Daoy (cell line): Measurements from ENCODE around the gene EXOSC2. TPM values are rescaled to one million over a fixed set of nuclear protein-coding genes. Genes with fewer than 3 reads are reported as not detected.
"Not testable (repeated sequence)": the region's sequence is repeated elsewhere in the genome, so short reads cannot be mapped to it uniquely, and the experiment has no call there.

ENCODE experiments used
- DNase-seq: peaks from one replicate; pipeline ENCODE4 v3.0.0-alpha.2; 2015; ENCODE audit warnings: low read depth
- total RNA-seq: library from RNA; depleted of rRNA; stranded (reverse); fragments of >200 nt; shearing (Covaris generic); gene quantifications from 2 replicates; pipeline ENCODE4 v1.2.3, GENCODE V29; 2014

Gene EXOSC2
- total RNA-seq, 1 experiment from 2014 or later, result 95.9 TPM

DNA sequence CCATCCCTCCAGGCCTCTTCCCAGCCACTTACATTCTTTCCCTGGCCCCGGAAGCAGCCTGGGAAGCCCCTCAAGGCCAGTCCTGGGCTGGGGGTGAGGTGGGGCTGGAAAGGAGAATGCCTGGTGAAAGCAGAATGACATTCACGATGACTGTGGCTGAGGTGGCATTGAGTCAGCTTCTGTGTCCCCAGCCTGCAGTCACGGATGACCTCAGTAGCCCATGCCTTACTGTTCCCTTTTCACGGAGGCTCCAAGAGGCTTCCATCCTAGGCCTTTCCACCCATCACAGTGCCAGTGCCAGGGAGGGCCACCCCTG lies 26.5 kb upstream of the EXOSC2 start:
- no peak for DNase-seq

DNA sequence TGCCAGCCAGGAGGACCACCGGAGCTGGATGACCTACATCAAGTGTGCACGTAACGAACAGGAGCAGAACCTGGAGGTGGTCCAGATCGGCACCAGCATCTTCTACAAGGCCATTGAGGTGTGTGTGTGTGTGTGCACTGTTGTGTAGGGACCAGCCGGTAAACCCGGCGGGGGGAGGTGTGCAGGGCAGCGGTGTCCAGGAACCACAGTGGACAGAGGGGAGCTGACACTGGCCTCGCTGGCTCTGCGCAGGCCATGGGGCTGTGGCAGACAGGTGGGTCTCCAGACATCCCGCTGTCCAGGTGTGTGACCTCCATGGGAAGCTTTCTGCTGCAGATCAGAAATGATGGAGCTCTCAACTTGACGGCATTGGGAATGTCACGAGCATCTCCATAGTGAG lies 25.4 kb upstream of the EXOSC2 start:
- no peak for DNase-seq

DNA sequence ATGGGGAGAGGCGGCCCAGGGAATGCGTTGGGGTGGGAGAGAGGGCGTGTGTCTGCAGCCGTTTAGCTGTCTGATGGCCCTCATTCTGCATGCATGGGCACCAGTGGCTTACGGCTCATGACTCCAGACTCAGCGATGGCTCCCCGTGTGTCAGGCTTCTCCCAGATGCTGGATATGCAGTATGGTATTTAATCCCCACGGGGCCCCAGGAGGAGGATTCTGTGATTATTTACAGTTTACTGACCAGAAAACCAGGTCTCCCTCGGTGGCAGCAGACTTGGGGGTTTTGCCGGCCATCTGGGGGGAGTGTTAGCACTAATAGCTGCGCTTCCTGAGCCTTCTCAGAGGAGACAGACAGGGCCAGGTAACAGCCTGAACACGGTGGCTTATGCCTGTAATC lies 24.9 kb upstream of the EXOSC2 start:
- no peak for DNase-seq

DNA sequence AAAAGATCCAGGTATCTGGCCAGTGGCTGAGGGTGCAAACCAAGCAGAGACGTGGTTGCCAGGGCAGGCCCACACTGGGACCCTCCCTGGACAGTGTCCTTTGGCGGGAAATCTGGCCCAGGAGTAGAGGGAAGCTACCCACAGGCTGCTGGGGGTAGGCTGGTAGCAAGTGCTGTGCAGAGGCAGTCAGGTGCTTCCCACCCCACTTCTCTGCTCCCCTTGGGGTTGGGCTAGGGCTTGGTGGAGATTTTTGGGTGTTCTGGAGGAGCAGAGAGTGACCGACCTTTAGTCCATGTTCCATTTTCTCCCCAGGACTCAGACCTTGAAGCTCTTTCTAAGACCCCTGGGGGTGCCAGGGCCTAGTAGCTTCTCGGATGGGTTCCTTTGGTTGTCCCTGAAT lies 23.6 kb upstream of the EXOSC2 start:
- no peak for DNase-seq

DNA sequence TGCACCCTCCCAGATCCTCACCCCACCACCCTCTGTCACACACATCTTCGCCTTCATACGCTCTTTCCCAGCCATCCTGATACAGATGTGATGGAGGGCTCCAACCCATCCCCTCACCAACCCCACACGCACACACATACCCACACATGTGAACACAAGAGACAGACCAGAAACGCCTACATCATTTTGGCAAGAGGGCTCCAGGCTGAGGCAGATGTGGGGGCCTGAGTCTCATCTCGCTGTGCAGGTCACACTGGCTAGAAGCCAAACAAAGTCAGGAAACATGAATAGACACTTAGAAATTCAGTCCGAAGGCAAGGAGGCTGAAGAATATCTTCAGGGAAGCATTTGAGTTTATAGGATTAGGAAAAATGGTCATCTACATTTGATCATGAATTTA lies 22.9 kb upstream of the EXOSC2 start:
- DNase-seq, result no peak

DNA sequence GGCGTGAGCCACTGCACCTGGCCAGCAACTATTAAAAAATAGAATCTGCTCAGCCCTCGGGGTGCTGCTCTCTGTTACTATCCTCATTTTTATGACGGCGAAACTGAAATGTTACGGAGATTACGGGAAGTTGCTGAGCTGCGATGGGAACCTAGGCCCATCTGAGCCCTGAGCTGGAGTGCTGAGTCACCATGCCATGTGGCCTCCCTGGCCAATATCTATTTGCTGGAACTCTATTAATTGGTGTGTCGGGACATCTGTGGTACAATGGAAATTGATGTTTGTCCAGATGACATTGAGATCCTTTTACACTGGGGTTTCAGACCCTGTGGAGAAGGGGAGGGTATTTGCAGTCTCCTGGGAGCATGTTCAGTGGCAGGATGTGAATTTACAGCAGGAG lies 21.1 kb upstream of the EXOSC2 start:
- no peak for DNase-seq

DNA sequence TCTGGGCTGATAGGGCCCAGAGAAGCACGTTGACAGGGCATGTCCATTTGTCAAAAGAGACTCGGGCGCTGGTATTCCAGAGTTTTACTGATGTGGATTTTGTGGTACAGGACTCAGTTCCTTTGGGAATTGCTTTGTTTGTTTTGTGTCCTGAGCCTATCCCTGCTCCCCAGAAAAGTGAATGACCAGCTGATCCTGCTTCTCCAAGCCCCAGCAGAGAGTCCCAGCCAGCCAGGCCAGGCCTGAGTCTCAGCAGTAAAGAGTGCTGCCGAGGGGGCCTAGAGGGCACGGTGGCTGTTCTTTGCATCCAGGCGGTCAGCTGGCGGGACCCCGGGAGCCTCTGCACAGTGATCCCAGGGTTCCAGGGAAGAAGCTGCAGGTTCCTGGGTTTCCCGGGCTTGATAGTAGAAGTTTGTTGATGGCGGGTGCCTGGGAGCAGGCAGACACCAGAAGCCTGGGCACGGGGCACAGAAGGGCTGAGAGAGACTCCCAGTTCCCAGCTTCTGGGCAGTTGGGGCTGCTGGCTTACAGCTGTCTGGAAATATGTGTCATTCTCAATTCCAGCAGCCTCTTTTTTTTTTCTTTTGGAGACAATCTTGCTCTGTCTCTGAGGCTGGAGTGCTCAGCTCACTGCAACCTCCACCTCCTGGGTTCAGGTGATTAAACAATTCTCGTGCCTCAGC lies 20.5 kb upstream of the EXOSC2 start:
- no peak for DNase-seq

DNA sequence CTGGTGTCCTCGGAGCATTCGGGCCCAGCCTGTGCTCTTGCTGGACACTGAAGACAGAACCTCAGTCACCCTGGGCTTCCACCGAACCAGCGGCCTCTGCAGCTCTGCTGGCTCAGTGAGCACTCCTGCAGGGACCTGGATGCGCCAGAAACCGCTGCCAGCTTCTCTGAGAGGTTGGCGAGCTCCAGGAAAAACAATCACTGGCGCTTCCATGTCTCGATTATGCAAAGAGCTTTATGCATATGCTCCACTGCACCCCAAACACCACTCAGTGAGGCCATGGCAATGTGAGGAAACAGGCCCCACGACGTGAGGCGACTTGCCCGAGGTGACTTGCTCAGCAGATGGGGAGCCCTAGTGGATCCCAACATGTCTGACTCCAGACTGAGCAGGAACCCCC lies 18.2 kb upstream of the EXOSC2 start:
- DNase-seq, result no peak

DNA sequence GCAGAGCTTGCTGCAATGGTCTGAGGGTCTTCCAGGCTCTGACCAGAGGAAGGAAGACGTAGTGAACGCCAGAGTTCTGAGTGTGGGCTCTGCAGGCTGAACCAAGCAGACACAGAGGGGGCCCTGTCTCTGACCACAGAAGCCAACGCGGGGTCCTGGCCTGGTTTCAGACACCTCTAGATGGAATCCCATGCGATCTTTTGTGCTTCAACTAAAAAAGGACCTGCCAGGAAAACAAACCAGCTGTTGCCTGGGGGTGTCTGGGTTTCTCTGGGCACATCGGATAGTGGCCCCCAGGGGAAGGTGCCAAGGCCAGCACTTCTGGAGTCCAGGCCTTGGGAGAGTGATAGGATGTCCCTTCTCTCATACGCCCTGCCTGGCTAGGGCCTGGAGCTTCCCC lies 16.3 kb upstream of the EXOSC2 start:
- DNase-seq, result no peak

DNA sequence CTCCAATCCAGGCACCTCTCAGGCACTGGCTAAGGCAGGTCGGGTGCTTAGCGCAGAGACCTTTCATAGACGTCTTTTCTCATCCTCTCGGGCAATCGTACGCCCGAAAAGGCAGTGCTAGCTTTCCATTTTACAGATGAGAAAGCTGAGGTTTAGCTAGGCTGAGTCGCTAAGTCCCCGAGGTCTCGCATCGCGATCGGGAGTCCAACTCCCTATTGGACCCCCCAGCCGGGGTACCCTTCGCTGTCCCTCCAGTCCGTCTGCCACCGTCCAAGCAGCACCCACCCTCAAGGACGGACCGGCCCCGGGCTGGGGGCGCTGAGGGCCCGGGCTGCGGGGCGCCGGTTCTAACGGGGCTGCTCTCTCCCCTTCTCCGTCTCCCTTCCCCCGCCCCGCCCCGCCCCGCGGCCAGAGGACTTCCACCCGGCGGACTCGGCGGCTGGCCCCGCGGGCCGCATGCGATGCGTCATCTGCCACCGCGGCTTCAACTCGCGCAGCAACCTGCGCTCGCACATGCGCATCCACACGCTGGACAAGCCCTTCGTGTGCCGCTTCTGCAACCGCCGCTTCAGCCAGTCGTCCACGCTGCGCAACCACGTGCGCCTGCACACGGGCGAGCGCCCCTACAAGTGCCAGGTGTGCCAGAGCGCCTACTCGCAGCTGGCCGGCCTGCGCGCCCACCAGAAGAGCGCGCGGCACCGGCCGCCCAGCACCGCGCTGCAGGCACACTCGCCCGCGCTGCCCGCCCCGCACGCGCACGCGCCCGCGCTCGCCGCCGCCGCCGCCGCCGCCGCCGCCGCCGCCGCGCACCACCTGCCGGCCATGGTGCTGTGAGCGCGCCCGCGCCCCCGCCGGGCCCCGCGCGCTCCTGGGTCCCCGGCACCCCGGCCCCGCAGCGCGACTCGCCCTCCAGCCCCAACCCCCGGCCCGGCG lies 12.5 kb upstream of the EXOSC2 start:
- DNase-seq, result peak; percentile 96

DNA sequence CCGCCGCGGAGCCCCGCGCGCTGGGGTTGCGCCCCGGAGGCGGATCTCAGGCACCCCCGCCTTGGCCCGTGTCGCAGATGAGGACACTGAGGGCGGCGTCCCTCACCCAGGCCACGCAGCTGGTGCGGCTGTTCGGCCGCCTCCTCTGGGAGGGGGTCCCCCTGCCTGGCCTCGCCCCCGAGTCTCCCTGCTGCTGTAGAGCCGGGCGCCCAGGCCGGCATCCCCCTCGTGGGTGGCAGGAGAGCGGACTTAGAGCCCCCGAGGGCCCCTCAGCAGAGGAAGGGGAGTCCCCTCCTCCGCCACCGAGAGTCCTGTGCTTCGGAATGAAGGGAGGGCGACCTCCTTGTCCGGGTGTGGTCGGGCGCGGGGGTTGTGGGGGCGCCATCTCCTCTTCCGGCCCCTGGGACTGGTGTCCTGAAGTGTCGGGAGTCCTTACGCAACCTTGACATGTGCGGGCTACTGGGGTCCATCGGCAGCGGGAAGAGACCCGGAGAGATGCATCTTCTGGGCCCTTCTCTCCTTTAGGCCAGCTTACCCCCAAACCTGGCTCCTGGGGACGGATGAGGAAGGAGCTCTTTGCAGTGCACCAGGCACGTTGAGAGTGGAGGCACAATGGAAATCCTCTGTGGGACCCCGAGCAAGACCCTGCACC lies 11.7 kb upstream of the EXOSC2 start:
- DNase-seq, result peak; percentile 53

DNA sequence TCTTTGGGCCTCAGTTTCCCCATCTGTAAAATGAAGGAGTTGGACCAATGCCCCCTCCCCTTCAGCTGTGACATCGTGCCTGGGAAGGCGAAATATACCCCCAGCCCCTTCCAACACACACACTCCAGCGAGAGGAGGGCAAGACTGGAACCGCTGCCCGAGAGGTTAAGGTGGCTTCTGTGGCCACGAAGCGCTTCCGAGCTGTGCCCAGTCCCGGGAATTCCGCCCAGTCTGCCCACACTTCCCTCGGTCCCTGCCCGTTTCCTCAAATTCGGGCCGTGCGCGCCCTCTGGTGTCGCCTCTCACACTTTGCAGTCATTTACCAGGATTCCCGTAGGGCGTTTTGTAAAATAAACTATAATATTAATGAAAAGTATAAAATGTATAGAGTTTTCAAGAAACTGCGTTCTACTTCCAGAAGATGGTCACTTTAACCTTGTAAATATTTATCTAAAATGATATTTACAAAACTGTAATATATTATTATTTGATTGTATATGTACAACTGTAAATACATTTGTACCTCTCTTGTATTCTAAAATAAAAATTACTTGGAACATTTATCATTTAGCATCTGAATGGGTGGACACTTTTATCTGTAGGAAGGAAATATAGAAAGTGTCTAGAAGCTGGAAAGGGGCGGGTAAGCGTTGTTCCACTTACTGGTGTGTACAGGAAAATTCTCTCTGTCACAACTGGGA lies 11.0 kb upstream of the EXOSC2 start:
- DNase-seq, result peak; percentile 92

DNA sequence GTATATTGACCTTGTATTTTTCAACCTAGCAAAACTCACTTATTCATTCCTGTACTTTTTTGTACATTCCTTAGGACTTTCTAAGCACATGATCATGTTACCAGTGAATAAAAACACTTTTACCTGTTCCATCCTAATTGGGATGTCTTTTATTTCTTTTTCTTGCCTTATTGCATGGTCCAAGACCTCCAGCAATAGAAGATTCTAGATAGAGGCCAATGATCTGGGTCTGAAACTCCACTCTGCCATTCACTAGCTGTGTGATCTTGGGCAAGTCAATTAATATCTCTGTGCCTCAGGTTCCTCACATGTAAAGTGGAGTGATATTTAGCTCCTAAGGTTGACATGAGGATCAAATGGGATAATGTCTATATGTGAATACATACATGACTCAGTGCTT lies 8.5 kb upstream of the EXOSC2 start:
- DNase-seq, result no peak

DNA sequence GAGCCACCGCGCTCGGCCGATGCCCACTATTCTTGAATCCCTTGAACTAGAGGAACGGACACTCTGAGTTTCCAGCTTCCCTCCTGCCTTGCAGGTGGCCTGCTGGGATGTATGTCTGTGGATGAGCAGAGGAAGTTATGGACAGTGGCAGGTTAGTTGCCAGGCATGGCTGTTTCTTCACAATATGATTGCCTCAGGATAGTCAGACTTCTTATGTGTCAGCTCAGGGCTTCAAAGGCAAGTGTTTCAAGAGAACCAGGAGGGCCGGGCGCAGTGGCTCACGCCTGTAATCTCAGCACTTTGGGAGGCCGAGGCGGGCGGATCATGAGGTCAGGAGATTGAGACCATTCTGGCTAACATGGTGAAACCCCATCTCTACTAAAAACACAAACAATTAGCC lies 7.6 kb upstream of the EXOSC2 start:
- not testable (repeated sequence) for DNase-seq

DNA sequence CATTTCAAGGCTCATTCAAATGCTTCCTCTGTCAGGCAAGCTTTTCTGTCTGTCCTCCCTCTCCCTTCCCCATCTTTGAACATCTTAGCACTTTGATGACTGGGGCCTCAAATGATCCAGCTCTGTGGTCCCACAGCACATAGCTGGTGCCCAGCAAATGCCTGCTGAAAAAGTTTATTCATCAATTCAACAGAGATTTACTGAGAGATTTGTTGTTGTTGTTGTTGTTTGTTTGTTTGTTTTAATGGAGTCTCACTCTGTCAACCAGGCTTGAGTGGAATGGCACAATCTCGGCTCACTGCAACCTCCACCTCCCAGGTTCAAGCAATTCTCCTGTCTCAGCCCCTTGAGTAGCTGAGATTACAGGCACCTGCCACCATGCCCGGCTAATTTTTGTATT lies 6.0 kb upstream of the EXOSC2 start:
- DNase-seq, result no peak

DNA sequence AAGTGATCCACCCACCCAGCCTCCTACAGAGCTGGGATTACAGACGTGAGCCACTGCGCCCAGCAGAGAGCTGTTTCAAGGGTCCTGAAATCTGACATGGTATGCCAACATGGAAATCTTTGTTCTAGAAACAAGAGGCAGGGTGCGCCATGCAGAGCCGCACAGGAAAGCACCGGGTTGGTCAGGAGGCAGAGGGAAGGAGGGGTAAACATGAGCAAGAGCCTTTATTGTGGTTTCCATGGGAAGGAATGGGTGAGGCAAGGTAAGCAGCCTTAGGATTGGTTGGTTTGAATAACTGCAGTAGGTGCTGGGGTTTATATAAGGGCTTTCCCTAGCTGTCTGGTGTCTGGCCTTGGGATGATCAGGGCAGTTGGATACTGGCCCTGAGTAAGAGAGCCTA lies 5.5 kb upstream of the EXOSC2 start:
- no peak for DNase-seq

DNA sequence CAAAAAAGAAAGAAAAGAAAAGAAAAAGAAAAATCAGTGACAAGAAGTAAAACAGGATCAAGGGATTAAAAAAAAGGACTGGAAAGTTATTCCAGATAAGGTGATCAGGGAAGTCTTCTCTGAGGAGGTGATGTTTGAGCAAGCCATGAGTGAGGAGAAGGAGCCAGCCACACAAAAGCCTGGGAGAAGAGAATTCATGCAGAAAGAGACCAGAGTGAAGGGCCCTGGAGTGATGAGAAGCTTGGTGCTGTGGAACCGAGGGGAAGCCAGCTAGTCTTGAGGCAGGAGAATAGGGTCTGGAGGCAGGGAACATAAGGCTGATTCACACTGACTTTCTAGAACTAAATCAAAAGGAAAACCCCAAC lies 4.0 kb upstream of the EXOSC2 start:
- no peak for DNase-seq

DNA sequence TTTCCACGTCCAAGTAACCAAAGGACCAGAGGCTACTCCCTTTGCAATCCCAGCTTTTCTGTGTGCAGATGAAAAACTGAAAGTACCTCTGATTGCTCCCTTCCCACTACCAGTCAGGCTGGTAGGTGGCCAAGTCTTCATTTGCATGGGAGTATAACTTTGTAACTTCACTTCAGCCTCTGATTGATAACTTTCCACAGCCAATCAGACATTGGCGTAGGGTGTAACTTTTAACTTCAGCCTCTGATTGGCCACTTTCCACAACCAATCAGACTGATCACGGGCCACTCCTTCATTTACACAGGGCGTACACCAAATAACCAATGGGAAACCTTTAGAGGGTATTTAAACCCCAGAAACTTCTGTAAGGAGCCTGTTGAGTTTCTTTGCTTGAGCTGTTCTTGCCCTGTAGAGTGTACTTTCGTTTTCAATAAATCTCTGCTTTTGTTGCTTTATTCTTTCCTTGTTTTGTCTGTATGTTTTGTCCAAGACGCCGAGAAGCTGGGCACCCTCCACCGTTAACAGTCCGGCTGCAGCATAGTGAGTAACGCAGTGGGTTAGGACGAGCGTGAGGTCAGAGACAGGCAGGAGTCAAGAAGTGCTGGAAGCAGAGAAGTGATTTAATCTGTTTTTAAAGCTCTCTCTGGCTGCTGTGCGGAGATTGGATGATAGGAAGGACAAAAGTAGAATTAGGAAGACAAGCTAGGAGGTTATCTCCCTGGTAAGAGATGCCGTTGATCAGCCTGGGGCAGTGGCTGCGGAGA lies 3.5 kb upstream of the EXOSC2 start:
- peak; percentile 98 for DNase-seq

DNA sequence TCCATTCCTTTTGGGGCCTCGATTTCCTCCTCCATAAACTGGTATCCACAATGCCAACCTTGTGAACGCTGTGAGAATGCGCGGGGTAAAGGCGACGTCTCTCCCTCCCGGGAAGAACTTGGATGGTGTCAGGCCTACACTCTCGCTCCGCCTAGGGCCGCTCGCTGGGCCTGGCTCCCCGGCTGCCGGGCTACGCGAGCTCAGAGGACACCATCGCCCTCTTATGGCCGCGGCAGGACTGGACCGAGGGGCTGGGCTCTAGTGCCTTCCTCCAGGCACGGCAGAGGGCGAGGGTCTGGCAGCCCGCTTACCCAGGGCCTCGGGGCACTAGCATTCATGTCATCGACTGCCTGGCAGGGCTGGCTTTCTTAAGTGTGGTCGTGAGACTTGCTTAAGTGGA lies 1.3 kb upstream of the EXOSC2 start:
- no peak for DNase-seq

DNA sequence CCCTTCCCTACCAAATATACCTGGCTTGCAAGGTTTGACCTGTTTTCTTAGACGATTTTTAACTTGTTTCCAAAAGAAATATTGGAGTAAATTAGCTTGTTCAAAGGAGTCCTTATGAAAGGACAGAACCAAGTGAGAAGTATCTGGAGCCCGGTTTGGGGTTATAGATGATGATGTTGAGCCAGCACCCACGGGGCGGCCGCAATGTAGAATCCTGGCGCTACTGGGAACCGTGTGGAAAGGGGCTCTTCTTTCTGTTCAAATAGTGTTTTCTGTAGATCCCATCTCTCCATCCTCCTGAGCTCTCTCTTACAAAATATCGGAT lies 517 bp upstream of the EXOSC2 start:
- DNase-seq, result no peak

DNA sequence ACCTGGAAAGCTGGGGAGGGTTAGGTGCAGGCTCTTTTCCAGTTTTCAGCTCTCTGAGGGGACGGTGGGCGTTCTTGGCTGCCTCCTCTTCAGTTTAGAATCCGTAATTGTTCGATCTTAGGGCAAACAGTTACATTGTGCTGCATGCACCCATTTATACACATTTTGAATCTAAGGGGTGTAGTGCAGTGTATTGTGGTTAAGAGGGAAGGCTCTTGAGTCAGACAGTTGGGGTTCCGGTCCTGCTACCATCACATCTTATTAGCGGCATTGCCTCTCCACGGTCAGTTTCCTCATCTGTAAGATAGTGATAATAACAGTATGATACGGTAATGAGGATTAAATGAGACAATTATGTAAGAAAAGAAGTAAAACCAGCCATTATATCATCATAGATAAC lies 625 bp downstream of the EXOSC2 start:
- DNase-seq, result no peak

DNA sequence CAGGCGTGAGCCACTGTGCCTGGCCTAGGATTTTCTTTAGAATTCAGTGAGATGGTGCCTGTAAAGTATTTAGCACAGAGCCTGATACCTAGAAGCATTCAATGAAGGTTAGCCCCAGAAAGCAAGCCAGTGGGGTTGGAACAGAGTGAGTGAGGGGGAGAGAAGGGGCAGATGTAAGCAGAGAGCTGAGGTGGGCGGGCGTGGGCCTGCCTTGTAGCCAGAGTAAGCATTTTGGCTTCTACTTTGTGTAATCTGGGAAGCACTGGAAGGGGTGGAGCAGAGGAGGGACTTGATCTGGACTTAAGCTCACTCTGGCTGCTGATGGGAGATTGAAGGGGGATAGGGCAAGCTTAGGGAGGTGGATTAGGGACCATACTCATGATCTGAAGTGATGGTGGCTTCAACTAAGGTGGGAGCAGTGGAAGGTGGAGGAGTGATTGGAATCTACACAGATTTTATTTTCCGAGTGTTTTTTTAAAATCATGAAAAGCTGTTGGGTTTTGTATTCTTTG lies 2.6 kb downstream of the EXOSC2 start:
- no peak for DNase-seq
